Measurements from ENCODE around the gene AKAP8L. TPM values are rescaled to one million over a fixed set of nuclear protein-coding genes. Genes with fewer than 3 reads are reported as not detected.

The AKAP8L gene
- total RNA-seq, 2 donors from 2014 or later: 190 to 237 TPM

- H3K27me3 ChIP-seq (ENCODE audit: control insufficient read depth, insufficient read depth, low read length, poor library complexity, severe bottlenecking): no peaks in the 10 kb centered on the region
- WGBS, 2 experiments (ENCODE audit: insufficient coverage in 1 of 2, insufficient read length in 1 of 2): 93 to 95% methylated on average over 3 to 5 of the region's 5 CpGs
Measured at GRCh38 chr19:15394426-15394825, 24.4 kb downstream of the AKAP8L start.

GRCh38 chr19:15393963-15394362 lies 24.8 kb downstream of the AKAP8L start:
- Mint-ChIP-seq H3K27me3 (ENCODE audit: insufficient read depth) (no peaks in the 10 kb centered on the region), H3K9me3 (no peaks in the 10 kb centered on the region), H3K27ac (no peak overlapping the region), H3K4me1 (no peaks in the 10 kb centered on the region), H3K36me3 (ENCODE audit: low read depth) (peaks cover 76% of the 10 kb centered on the region), H3K4me3 (no peak overlapping the region)
- Histone ChIP-seq H3K27ac (ENCODE audit: low read depth, low read length) (no peak overlapping the region), H3K9me3 (ENCODE audit: control insufficient read depth, low read length) (no peaks in the 10 kb centered on the region), H3K36me3 (ENCODE audit: control insufficient read depth, insufficient read depth, low read length) (peaks cover 67% of the 10 kb centered on the region), H3K4me1 (ENCODE audit: control insufficient read depth, insufficient read depth, low read length) (no peaks in the 10 kb centered on the region), H3K4me3 (ENCODE audit: low read length) (no peak overlapping the region), H3K9ac (ENCODE audit: extremely low read depth, low read length, poor library complexity, severe bottlenecking) (no peak overlapping the region), H3K27me3 (ENCODE audit: control insufficient read depth, insufficient read depth, low read length, poor library complexity, severe bottlenecking) (no peaks in the 10 kb centered on the region)
- TF ChIP-seq, protein P1, sequence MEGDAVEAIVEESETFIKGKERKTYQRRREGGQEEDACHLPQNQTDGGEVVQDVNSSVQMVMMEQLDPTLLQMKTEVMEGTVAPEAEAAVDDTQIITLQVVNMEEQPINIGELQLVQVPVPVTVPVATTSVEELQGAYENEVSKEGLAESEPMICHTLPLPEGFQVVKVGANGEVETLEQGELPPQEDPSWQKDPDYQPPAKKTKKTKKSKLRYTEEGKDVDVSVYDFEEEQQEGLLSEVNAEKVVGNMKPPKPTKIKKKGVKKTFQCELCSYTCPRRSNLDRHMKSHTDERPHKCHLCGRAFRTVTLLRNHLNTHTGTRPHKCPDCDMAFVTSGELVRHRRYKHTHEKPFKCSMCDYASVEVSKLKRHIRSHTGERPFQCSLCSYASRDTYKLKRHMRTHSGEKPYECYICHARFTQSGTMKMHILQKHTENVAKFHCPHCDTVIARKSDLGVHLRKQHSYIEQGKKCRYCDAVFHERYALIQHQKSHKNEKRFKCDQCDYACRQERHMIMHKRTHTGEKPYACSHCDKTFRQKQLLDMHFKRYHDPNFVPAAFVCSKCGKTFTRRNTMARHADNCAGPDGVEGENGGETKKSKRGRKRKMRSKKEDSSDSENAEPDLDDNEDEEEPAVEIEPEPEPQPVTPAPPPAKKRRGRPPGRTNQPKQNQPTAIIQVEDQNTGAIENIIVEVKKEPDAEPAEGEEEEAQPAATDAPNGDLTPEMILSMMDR (conservative IDR thresholded peaks at IDR 0.05): no peak
- DNase-seq: no peak

More at GRCh38 chr19:15394426-15394825, 24.4 kb downstream of the AKAP8L start:
- H3K9me3 ChIP-seq (ENCODE audit: control insufficient read depth, low read length): no peaks in the 10 kb centered on the region
- H3K36me3 Mint-ChIP-seq (ENCODE audit: low read depth): peaks cover 75% of the 10 kb centered on the region
- H3K4me1 Mint-ChIP-seq: no peaks in the 10 kb centered on the region
- TF ChIP-seq, protein P1 (conservative IDR thresholded peaks at IDR 0.05): no peak
- peaks cover 68% of the 10 kb centered on the region for H3K36me3 ChIP-seq (ENCODE audit: control insufficient read depth, insufficient read depth, low read length)
- no peaks in the 10 kb centered on the region for H3K9me3 Mint-ChIP-seq
- no peak overlapping the region for H3K4me3 ChIP-seq (ENCODE audit: low read length)
- no peak overlapping the region for H3K27ac ChIP-seq (ENCODE audit: low read depth, low read length)
- no peak overlapping the region for H3K9ac ChIP-seq (ENCODE audit: extremely low read depth, low read length, poor library complexity, severe bottlenecking)
- H3K4me3 Mint-ChIP-seq: no peak overlapping the region
- H3K27me3 Mint-ChIP-seq (ENCODE audit: insufficient read depth): no peaks in the 10 kb centered on the region
- no peak overlapping the region for H3K27ac Mint-ChIP-seq
- no peak for DNase-seq
- no peaks in the 10 kb centered on the region for H3K4me1 ChIP-seq (ENCODE audit: control insufficient read depth, insufficient read depth, low read length)

- no peaks in the 10 kb centered on the region for H3K4me1 ChIP-seq (ENCODE audit: control insufficient read depth, insufficient read depth, low read length)
- H3K4me1 Mint-ChIP-seq: no peaks in the 10 kb centered on the region
- peaks cover 73% of the 10 kb centered on the region for H3K36me3 Mint-ChIP-seq (ENCODE audit: low read depth)
- TF ChIP-seq, protein P1 (conservative IDR thresholded peaks at IDR 0.05): no peak
- H3K36me3 ChIP-seq (ENCODE audit: control insufficient read depth, insufficient read depth, low read length): peaks cover 55% of the 10 kb centered on the region
- WGBS, 2 experiments (ENCODE audit: insufficient coverage in 1 of 2, insufficient read length in 1 of 2): 100% methylated on average over 2 of the region's 2 CpGs
- H3K9me3 ChIP-seq (ENCODE audit: control insufficient read depth, low read length): no peaks in the 10 kb centered on the region
- no peak overlapping the region for H3K4me3 Mint-ChIP-seq
- H3K9me3 Mint-ChIP-seq: no peaks in the 10 kb centered on the region
- no peak for DNase-seq
- no peak overlapping the region for H3K27ac Mint-ChIP-seq
- no peak overlapping the region for H3K4me3 ChIP-seq (ENCODE audit: low read length)
- no peaks in the 10 kb centered on the region for H3K27me3 Mint-ChIP-seq (ENCODE audit: insufficient read depth)
- H3K9ac ChIP-seq (ENCODE audit: extremely low read depth, low read length, poor library complexity, severe bottlenecking): no peak overlapping the region
- no peak overlapping the region for H3K27ac ChIP-seq (ENCODE audit: low read depth, low read length)
- H3K27me3 ChIP-seq (ENCODE audit: control insufficient read depth, insufficient read depth, low read length, poor library complexity, severe bottlenecking): no peaks in the 10 kb centered on the region
Measured at GRCh38 chr19:15390814-15391213, 28.0 kb downstream of the AKAP8L start.

All from endodermal cell (in vitro differentiated cells).